HEK293 (cell line): ENCODE measurements around the gene SPON2.

Experiments used
- CTCF ChIP-seq: fragments of 450-650 bp; formaldehyde crosslinking; IDR thresholded peaks from 2 replicates; pipeline ENCODE4 v1.5.1; 2016; ENCODE audit warnings: missing biosample characterization, missing genetic modification characterization
- PRDM2 ChIP-seq: fragments of 450-650 bp; formaldehyde crosslinking; IDR thresholded peaks from 2 replicates; pipeline ENCODE4 v1.5.1; 2016; ENCODE audit warnings: missing biosample characterization, missing genetic modification characterization, borderline replicate concordance
- TCF7L2 ChIP-seq: IDR thresholded peaks from 2 replicates; pipeline ENCODE4 v1.6.1; 2011; ENCODE audit warnings: low read depth, mild to moderate bottlenecking, inconsistent platforms, low read length, moderate library complexity, borderline replicate concordance
- TRIM28 ChIP-seq: IDR thresholded peaks from 2 replicates; pipeline ENCODE4 v1.6.1; 2011; ENCODE audit warnings: low read length, control low read depth, borderline replicate concordance
- ZNF155 ChIP-seq: fragments of 450-650 bp; formaldehyde crosslinking; IDR thresholded peaks from 2 replicates; pipeline ENCODE4 v1.5.1; 2016; ENCODE audit warnings: missing biosample characterization, missing genetic modification characterization
- ZNF24 ChIP-seq: fragments of 450-650 bp; formaldehyde crosslinking; IDR thresholded peaks from 2 replicates; pipeline ENCODE4 v1.5.1; 2016; ENCODE audit warnings: missing biosample characterization, missing genetic modification characterization
- ZNF571 ChIP-seq: fragments of 450-650 bp; formaldehyde crosslinking; IDR thresholded peaks from 2 replicates; pipeline ENCODE4 v1.5.0; 2017; ENCODE audit warnings: missing biosample characterization, missing genetic modification characterization
- ZNF639 ChIP-seq: fragments of 450-650 bp; formaldehyde crosslinking; IDR thresholded peaks from 2 replicates; pipeline ENCODE4 v1.5.1; 2016; ENCODE audit warnings: missing biosample characterization, missing genetic modification characterization
- ZNF76 ChIP-seq: fragments of 450-650 bp; formaldehyde crosslinking; IDR thresholded peaks from 2 replicates; pipeline ENCODE4; 2016; ENCODE audit warnings: low read depth, missing biosample characterization, missing genetic modification characterization, borderline replicate concordance
- ZNF768 ChIP-seq: fragments of 450-650 bp; formaldehyde crosslinking; IDR thresholded peaks from 2 replicates; pipeline ENCODE4 v1.5.1; 2018; ENCODE audit warnings: missing biosample characterization, mild to moderate bottlenecking, missing genetic modification characterization
- TF ChIP-seq, protein P1 (sequence below): fragments of 450-650 bp; formaldehyde crosslinking; conservative IDR thresholded peaks from 2 replicates; pipeline ENCODE4 v1.5.1; 2016; ENCODE audit warnings: low read depth, missing biosample characterization, missing genetic modification characterization

- TF ChIP-seq, protein P1, sequence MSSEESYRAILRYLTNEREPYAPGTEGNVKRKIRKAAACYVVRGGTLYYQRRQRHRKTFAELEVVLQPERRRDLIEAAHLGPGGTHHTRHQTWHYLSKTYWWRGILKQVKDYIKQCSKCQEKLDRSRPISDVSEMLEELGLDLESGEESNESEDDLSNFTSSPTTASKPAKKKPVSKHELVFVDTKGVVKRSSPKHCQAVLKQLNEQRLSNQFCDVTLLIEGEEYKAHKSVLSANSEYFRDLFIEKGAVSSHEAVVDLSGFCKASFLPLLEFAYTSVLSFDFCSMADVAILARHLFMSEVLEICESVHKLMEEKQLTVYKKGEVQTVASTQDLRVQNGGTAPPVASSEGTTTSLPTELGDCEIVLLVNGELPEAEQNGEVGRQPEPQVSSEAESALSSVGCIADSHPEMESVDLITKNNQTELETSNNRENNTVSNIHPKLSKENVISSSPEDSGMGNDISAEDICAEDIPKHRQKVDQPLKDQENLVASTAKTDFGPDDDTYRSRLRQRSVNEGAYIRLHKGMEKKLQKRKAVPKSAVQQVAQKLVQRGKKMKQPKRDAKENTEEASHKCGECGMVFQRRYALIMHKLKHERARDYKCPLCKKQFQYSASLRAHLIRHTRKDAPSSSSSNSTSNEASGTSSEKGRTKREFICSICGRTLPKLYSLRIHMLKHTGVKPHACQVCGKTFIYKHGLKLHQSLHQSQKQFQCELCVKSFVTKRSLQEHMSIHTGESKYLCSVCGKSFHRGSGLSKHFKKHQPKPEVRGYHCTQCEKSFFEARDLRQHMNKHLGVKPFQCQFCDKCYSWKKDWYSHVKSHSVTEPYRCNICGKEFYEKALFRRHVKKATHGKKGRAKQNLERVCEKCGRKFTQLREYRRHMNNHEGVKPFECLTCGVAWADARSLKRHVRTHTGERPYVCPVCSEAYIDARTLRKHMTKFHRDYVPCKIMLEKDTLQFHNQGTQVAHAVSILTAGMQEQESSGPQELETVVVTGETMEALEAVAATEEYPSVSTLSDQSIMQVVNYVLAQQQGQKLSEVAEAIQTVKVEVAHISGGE: no peak
- TF ChIP-seq ZNF155 (no peak), TRIM28 (no peak), ZNF639 (tag by site-specific recombination) (no peak), CTCF (tag by site-specific recombination) (no peak), ZNF76 (tag by site-specific recombination) (no peak), PRDM2 (tag by site-specific recombination) (no peak), ZNF24 (tag by site-specific recombination) (no peak), ZNF768 (tag by site-specific recombination) (no peak), TCF7L2 (no peak), ZNF571 (tag by site-specific recombination) (no peak)
Measured at GRCh38 chr4:1172971-1173757, 781 bp upstream of the SPON2 start.
